K562 (cell line): ENCODE measurements around the gene PI4K2A. TPM values are rescaled to one million over a fixed set of nuclear protein-coding genes. Genes with fewer than 3 reads are reported as not detected.

Source experiments
- ARID1B ChIP-seq: fragments of 450-650 bp; IDR thresholded peaks from 2 replicates; pipeline ENCODE4 v1.6.1; 2016; ENCODE audit warnings: antibody characterized with exemption, mild to moderate bottlenecking, inconsistent platforms
- BACH1 ChIP-seq: fragments of 200-800 bp; sonication (Bioruptor generic); IDR thresholded peaks from 2 replicates; pipeline ENCODE4 v1.6.1; 2016; ENCODE audit warnings: missing genetic modification characterization, missing compliant biosample characterization
- DNMT1 ChIP-seq: fragments of 450-650 bp; IDR thresholded peaks from 2 replicates; pipeline ENCODE4 v1.6.1; 2016; ENCODE audit warnings: antibody characterized with exemption, mild to moderate bottlenecking
- KLF16 ChIP-seq: IDR thresholded peaks from 2 replicates; pipeline ENCODE4 v1.6.1; 2016; ENCODE audit warnings: antibody characterized with exemption
- MCM7 ChIP-seq, 2 experiments: fragments of 450-650 bp; IDR thresholded peaks; 2 replicates each; pipeline ENCODE4 v1.6.1; 2016 to 2018
- RBM17 ChIP-seq: fragments of 200-400 bp; formaldehyde crosslinking; IDR thresholded peaks from 2 replicates; pipeline ENCODE4 v1.6.1; 2017; ENCODE audit warnings: low read depth, mild to moderate bottlenecking, low read length, borderline replicate concordance
- RHOXF2B ChIP-seq: fragments of 250-450 bp; sonication (Bioruptor Pico); conservative IDR thresholded peaks from 2 replicates; pipeline ENCODE4 v1.5.1; 2021
- SMARCA5 ChIP-seq: fragments of 450-650 bp; IDR thresholded peaks from 2 replicates; pipeline ENCODE4 v1.6.1; 2016
- SUPT5H ChIP-seq: fragments of 450-650 bp; IDR thresholded peaks from 2 replicates; pipeline ENCODE4 v1.6.1; 2016
- ZBTB17 ChIP-seq: fragments of 450-650 bp; formaldehyde crosslinking; IDR thresholded peaks from 2 replicates; pipeline ENCODE4 v1.4.0; 2020; ENCODE audit warnings: mild to moderate bottlenecking
- ZNF23 ChIP-seq: fragments of 250-450 bp; sonication (Bioruptor Pico); IDR thresholded peaks from 2 replicates; pipeline ENCODE4 v1.4.0; 2020; ENCODE audit warnings: mild to moderate bottlenecking
- ZNF436 ChIP-seq: fragments of 250-450, 450-650 bp; sonication (Bioruptor Pico); formaldehyde crosslinking; IDR thresholded peaks from 2 replicates; pipeline ENCODE4 v1.7.0; 2020; ENCODE audit warnings: mild to moderate bottlenecking
- polyA plus RNA-seq, 8 experiments: library from polyadenylated mRNA; depleted of rRNA in 4 of 8; stranded (reverse) in 5 of 8; unstranded in 3 of 8; fragments of >200 nt; fragmentation: Nextera tagmentation in 2 of 8; fragmentation: Illumina TruSeq in 1 of 8; extraction: Ambion mirVana in 2 of 8; extraction: Trizol in 1 of 8; gene quantifications; 2 replicates each; pipeline versions ENCODE4 v1.2.1 to v1.2.3, GENCODE V29; 2011 to 2014; ENCODE audit warnings: inconsistent platforms in 1 of 8, missing spikeins in 1 of 8
- total RNA-seq, 7 experiments: library from RNA; depleted of rRNA in 6 of 7; stranded (reverse); fragments of >200 nt in 6 of 7; fragmentation: Illumina TruSeq in 2 of 7; extraction: Trizol in 2 of 7; gene quantifications; 2 replicates each; pipeline versions ENCODE4 v1.2.1 to v1.2.3, GENCODE V29; 2011 to 2021; ENCODE audit warnings: low replicate concordance in 1 of 7
- TF ChIP-seq, protein P1 (sequence below): sonication (generic); formaldehyde crosslinking; IDR thresholded peaks from 2 replicates; pipeline ENCODE4 v1.8.1; 2023; ENCODE audit warnings: mild to moderate bottlenecking, missing genetic modification reagents
- TF ChIP-seq, protein P2 (sequence below): fragments of 450-650 bp; formaldehyde crosslinking; IDR thresholded peaks from 2 replicates; pipeline ENCODE4 v1.4.0; 2020; ENCODE audit warnings: mild to moderate bottlenecking, moderate library complexity
- TF ChIP-seq, protein P3 (sequence below): sonication (generic); formaldehyde crosslinking; IDR thresholded peaks from 2 replicates; pipeline ENCODE4 v1.8.0; 2022; ENCODE audit warnings: missing genetic modification reagents, mild to moderate bottlenecking, borderline replicate concordance
- TF ChIP-seq, protein P4 (sequence below): IDR thresholded peaks from 2 replicates; pipeline ENCODE4 v1.6.1; 2011; ENCODE audit not compliant: insufficient read length; ENCODE audit errors: extremely low read depth
- TF ChIP-seq, protein P5 (sequence below): sonication (generic); formaldehyde crosslinking; IDR thresholded peaks from 2 replicates; pipeline ENCODE4 v1.8.1; 2023; ENCODE audit warnings: missing genetic modification reagents, mild to moderate bottlenecking, borderline replicate concordance
- TF ChIP-seq, protein P6 (sequence below): fragments of 250-450 bp; sonication (Bioruptor Pico); IDR thresholded peaks from 2 replicates; pipeline ENCODE4 v1.5.0; 2021; ENCODE audit warnings: mild to moderate bottlenecking, borderline replicate concordance

The PI4K2A gene
- total and polyA plus RNA-seq, 9 of the 15 experiments (the other 6 are each of a cell fraction or from before 2014, with no cell fraction given), result 4.4 to 28.4 (median 16.5) TPM

DNA sequence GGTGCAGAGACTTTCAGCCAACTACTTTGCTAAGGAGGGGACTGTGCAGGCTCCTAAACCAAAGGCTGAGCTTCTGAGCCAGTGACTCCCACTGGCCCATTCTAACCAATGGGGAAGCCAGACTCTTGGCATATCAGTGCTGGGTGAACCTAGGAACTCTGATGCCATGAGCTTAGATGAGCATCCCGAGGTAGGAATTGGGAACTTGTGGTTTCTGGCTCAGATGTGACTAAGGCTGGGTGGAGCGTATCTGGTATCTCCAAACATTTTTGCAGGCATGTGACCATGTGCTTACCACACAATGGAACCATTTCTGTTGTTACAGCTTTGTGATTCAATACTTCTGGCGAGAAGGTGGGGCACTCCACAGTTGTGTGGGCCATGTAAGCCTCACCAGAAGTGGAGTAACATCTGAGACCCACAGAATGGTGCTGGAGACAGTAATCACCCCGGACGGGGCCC is 49.1 kb downstream of the PI4K2A start (continued):
- TF ChIP-seq, protein P1, sequence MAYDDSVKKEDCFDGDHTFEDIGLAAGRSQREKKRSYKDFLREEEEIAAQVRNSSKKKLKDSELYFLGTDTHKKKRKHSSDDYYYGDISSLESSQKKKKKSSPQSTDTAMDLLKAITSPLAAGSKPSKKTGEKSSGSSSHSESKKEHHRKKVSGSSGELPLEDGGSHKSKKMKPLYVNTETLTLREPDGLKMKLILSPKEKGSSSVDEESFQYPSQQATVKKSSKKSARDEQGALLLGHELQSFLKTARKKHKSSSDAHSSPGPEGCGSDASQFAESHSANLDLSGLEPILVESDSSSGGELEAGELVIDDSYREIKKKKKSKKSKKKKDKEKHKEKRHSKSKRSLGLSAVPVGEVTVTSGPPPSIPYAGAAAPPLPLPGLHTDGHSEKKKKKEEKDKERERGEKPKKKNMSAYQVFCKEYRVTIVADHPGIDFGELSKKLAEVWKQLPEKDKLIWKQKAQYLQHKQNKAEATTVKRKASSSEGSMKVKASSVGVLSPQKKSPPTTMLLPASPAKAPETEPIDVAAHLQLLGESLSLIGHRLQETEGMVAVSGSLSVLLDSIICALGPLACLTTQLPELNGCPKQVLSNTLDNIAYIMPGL, result no peak
- TF ChIP-seq, protein P2, sequence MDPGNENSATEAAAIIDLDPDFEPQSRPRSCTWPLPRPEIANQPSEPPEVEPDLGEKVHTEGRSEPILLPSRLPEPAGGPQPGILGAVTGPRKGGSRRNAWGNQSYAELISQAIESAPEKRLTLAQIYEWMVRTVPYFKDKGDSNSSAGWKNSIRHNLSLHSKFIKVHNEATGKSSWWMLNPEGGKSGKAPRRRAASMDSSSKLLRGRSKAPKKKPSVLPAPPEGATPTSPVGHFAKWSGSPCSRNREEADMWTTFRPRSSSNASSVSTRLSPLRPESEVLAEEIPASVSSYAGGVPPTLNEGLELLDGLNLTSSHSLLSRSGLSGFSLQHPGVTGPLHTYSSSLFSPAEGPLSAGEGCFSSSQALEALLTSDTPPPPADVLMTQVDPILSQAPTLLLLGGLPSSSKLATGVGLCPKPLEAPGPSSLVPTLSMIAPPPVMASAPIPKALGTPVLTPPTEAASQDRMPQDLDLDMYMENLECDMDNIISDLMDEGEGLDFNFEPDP (CRISPR knock-in tag), result no peak
- TF ChIP-seq, protein P3, sequence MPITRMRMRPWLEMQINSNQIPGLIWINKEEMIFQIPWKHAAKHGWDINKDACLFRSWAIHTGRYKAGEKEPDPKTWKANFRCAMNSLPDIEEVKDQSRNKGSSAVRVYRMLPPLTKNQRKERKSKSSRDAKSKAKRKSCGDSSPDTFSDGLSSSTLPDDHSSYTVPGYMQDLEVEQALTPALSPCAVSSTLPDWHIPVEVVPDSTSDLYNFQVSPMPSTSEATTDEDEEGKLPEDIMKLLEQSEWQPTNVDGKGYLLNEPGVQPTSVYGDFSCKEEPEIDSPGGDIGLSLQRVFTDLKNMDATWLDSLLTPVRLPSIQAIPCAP (CRISPR knock-in tag), result no peak
- no peak for TF ChIP-seq RBM17
- TF ChIP-seq, protein P4, sequence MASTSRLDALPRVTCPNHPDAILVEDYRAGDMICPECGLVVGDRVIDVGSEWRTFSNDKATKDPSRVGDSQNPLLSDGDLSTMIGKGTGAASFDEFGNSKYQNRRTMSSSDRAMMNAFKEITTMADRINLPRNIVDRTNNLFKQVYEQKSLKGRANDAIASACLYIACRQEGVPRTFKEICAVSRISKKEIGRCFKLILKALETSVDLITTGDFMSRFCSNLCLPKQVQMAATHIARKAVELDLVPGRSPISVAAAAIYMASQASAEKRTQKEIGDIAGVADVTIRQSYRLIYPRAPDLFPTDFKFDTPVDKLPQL, result no peak
- TF ChIP-seq ZBTB17 (CRISPR knock-in tag), result peak; percentile 71
- TF ChIP-seq BACH1, result no peak
- TF ChIP-seq, protein P5, sequence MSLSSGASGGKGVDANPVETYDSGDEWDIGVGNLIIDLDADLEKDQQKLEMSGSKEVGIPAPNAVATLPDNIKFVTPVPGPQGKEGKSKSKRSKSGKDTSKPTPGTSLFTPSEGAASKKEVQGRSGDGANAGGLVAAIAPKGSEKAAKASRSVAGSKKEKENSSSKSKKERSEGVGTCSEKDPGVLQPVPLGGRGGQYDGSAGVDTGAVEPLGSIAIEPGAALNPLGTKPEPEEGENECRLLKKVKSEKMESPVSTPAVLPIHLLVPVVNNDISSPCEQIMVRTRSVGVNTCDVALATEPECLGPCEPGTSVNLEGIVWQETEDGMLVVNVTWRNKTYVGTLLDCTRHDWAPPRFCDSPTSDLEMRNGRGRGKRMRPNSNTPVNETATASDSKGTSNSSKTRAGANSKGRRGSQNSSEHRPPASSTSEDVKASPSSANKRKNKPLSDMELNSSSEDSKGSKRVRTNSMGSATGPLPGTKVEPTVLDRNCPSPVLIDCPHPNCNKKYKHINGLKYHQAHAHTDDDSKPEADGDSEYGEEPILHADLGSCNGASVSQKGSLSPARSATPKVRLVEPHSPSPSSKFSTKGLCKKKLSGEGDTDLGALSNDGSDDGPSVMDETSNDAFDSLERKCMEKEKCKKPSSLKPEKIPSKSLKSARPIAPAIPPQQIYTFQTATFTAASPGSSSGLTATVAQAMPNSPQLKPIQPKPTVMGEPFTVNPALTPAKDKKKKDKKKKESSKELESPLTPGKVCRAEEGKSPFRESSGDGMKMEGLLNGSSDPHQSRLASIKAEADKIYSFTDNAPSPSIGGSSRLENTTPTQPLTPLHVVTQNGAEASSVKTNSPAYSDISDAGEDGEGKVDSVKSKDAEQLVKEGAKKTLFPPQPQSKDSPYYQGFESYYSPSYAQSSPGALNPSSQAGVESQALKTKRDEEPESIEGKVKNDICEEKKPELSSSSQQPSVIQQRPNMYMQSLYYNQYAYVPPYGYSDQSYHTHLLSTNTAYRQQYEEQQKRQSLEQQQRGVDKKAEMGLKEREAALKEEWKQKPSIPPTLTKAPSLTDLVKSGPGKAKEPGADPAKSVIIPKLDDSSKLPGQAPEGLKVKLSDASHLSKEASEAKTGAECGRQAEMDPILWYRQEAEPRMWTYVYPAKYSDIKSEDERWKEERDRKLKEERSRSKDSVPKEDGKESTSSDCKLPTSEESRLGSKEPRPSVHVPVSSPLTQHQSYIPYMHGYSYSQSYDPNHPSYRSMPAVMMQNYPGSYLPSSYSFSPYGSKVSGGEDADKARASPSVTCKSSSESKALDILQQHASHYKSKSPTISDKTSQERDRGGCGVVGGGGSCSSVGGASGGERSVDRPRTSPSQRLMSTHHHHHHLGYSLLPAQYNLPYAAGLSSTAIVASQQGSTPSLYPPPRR (CRISPR knock-in tag), result no peak
- no peak for TF ChIP-seq RHOXF2B (CRISPR knock-in tag)
- no peak for TF ChIP-seq SUPT5H
- TF ChIP-seq MCM7 (IDR thresholded peaks at IDR 0.05), result no peak
- TF ChIP-seq ZNF436 (CRISPR knock-in tag), result no peak
- TF ChIP-seq ARID1B, result peak; percentile 20; the same call in 1 of the 2 replicates
- TF ChIP-seq DNMT1, result no peak
- TF ChIP-seq ZNF23 (CRISPR knock-in tag), result no peak
- no peak for TF ChIP-seq KLF16
- TF ChIP-seq, protein P6, sequence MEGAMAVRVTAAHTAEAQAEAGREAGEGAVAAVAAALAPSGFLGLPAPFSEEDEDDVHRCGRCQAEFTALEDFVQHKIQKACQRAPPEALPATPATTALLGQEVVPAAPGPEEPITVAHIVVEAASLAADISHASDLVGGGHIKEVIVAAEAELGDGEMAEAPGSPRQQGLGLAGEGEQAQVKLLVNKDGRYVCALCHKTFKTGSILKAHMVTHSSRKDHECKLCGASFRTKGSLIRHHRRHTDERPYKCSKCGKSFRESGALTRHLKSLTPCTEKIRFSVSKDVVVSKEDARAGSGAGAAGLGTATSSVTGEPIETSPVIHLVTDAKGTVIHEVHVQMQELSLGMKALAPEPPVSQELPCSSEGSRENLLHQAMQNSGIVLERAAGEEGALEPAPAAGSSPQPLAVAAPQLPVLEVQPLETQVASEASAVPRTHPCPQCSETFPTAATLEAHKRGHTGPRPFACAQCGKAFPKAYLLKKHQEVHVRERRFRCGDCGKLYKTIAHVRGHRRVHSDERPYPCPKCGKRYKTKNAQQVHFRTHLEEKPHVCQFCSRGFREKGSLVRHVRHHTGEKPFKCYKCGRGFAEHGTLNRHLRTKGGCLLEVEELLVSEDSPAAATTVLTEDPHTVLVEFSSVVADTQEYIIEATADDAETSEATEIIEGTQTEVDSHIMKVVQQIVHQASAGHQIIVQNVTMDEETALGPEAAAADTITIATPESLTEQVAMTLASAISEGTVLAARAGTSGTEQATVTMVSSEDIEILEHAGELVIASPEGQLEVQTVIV, result no peak
- no peak for TF ChIP-seq SMARCA5
